ENCODE measurements around the gene UQCC3. TPM values are rescaled to one million over a fixed set of nuclear protein-coding genes. Genes with fewer than 3 reads are reported as not detected.
"Not testable (repeated sequence)": the region's sequence is repeated elsewhere in the genome, so short reads cannot be mapped to it uniquely, and the experiment has no call there.

The UQCC3 gene
- total RNA-seq, 1 donor: 1.3 TPM

DNA sequence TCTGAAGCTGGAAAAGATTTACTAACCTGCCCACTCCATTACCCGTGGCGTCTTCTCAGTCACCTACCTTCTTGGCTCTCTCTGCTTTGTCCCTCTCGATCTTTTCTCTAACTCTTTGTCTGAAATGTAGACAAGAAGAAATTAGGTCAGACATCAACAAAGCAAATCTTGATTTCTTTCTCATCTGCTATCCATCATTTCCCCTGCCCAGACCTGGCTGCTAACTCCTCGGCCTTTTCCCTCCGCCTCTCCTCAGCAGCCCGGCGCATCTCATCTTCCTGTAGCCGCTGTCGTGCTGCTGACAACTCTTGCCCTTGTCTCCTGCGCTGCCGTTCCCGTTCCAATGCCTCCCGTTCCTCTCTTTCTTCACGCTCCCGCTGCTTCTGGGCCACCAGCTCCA, 6.2 kb downstream of the UQCC3 start:
- Histone ChIP-seq H3K4me1 (ENCODE audit: insufficient read depth, low read length) (peaks cover 36% of the 10 kb centered on the region), H3K4me3 (ENCODE audit: low read length) (no peak overlapping the region), H3K27me3 (ENCODE audit: insufficient read depth, low read length) (no peaks in the 10 kb centered on the region), H3K9me3 (ENCODE audit: low read depth, low read length) (no peaks in the 10 kb centered on the region)

GRCh38 chr11:62678433-62678769, 6.9 kb downstream of the UQCC3 start:
- no peaks in the 10 kb centered on the region for H3K9me3 ChIP-seq (ENCODE audit: low read depth, low read length)
- H3K27me3 ChIP-seq (ENCODE audit: insufficient read depth, low read length): no peaks in the 10 kb centered on the region
- peaks cover 29% of the 10 kb centered on the region for H3K4me1 ChIP-seq (ENCODE audit: insufficient read depth, low read length)
- H3K4me3 ChIP-seq (ENCODE audit: low read length): peak overlapping the region; percentile 99

GRCh38 chr11:62678770-62679696, 7.6 kb downstream of the UQCC3 start, which contains the start of gene UBXN1:
Gene UBXN1, minus strand, starts transcription at chr11:62679073. Its CDS starts 150 bp downstream, at chr11:62678923.
- peak within 1 kb of the TSS; percentile 99 for H3K4me3 ChIP-seq (ENCODE audit: low read length)
- H3K27me3 ChIP-seq (ENCODE audit: insufficient read depth, low read length): no peaks in the 10 kb centered on the region
- H3K4me1 ChIP-seq (ENCODE audit: insufficient read depth, low read length): peaks cover 27% of the 10 kb centered on the region
- H3K9me3 ChIP-seq (ENCODE audit: low read depth, low read length): no peaks in the 10 kb centered on the region

DNA sequence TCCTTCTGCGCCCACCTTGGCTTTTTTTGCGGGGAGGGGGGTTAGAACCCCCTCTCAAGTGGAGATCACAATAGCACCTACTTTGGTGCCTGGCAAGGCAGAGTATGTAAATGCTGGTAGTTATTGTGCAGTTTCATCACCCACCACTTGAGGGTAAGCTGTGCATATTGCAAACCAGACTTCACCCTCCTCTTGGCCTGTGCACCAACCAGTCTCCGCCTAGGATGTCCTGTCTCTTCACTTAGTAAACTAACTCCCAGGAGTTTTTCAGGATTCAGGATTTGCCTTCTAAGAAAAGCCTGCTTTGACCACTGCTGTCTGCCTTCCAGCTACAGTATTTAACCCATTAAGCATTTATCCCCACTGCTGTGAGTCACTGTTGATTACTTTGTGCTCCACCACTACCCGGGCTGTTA, 9.4 kb downstream of the UQCC3 start:
- Histone ChIP-seq H3K27me3 (ENCODE audit: insufficient read depth, low read length) (no peaks in the 10 kb centered on the region), H3K4me3 (ENCODE audit: low read length) (no peak overlapping the region), H3K4me1 (ENCODE audit: insufficient read depth, low read length) (peaks cover 27% of the 10 kb centered on the region), H3K9me3 (ENCODE audit: low read depth, low read length) (no peaks in the 10 kb centered on the region)

- Histone ChIP-seq H3K4me3 (ENCODE audit: low read length) (no peak overlapping the region), H3K4me1 (ENCODE audit: insufficient read depth, low read length) (peaks cover 16% of the 10 kb centered on the region), H3K27me3 (ENCODE audit: insufficient read depth, low read length) (peaks cover 7% of the 10 kb centered on the region), H3K9me3 (ENCODE audit: low read depth, low read length) (no peaks in the 10 kb centered on the region)
Measured at GRCh38 chr11:62682518-62682917, 11.0 kb downstream of the UQCC3 start.

- Histone ChIP-seq H3K9me3 (ENCODE audit: low read depth, low read length) (no peaks in the 10 kb centered on the region), H3K4me3 (ENCODE audit: low read length) (no peak overlapping the region), H3K4me1 (ENCODE audit: insufficient read depth, low read length) (no peaks in the 10 kb centered on the region), H3K27me3 (ENCODE audit: insufficient read depth, low read length) (peaks cover 16% of the 10 kb centered on the region)
Measured at GRCh38 chr11:62687508-62688396, 16.3 kb downstream of the UQCC3 start.

- Histone ChIP-seq H3K9me3 (ENCODE audit: low read depth, low read length) (no peaks in the 10 kb centered on the region), H3K4me3 (ENCODE audit: low read length) (no peak overlapping the region)
Measured at GRCh38 chr11:62688491-62688890, 17.0 kb downstream of the UQCC3 start.

GRCh38 chr11:62689421-62690183, 18.1 kb downstream of the UQCC3 start, which contains the start of gene LRRN4CL:
Gene LRRN4CL, minus strand, starts transcription at chr11:62689530. Its CDS starts 1,022 bp downstream, at chr11:62688508.
- Histone ChIP-seq H3K9me3 (ENCODE audit: low read depth, low read length) (no peaks in the 10 kb centered on the region), H3K4me1 (ENCODE audit: insufficient read depth, low read length) (no peaks in the 10 kb centered on the region), H3K27me3 (ENCODE audit: insufficient read depth, low read length) (peaks cover 16% of the 10 kb centered on the region), H3K4me3 (ENCODE audit: low read length) (no peak within 1 kb of the TSS)

More at GRCh38 chr11:62688491-62688890, 17.0 kb downstream of the UQCC3 start:
- peaks cover 16% of the 10 kb centered on the region for H3K27me3 ChIP-seq (ENCODE audit: insufficient read depth, low read length)
- H3K4me1 ChIP-seq (ENCODE audit: insufficient read depth, low read length): no peaks in the 10 kb centered on the region

DNA sequence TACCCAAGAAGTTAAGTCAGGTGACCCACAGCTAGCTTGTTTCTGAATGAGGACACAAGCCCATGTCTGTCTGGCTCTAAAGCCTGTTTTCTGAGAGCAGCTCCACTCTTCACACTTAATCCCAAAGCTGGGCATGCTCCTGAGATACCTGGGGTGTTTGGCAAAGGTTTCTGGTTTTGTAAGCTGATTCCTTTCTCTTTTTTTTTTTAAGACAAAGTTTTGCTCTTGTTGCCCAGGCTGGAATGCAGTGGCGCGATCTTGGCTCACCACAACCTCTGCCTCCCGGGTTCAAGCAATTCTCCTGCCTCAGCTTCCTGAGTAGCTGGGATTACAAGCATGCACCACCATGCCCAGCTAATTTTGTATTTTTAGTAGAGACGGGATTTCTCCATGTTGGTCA, 22.2 kb downstream of the UQCC3 start:
- not testable (repeated sequence) for H3K27me3 ChIP-seq (ENCODE audit: insufficient read depth, low read length); H3K4me1 ChIP-seq (ENCODE audit: insufficient read depth, low read length); H3K9me3 ChIP-seq (ENCODE audit: low read depth, low read length); H3K4me3 ChIP-seq (ENCODE audit: low read length)

DNA sequence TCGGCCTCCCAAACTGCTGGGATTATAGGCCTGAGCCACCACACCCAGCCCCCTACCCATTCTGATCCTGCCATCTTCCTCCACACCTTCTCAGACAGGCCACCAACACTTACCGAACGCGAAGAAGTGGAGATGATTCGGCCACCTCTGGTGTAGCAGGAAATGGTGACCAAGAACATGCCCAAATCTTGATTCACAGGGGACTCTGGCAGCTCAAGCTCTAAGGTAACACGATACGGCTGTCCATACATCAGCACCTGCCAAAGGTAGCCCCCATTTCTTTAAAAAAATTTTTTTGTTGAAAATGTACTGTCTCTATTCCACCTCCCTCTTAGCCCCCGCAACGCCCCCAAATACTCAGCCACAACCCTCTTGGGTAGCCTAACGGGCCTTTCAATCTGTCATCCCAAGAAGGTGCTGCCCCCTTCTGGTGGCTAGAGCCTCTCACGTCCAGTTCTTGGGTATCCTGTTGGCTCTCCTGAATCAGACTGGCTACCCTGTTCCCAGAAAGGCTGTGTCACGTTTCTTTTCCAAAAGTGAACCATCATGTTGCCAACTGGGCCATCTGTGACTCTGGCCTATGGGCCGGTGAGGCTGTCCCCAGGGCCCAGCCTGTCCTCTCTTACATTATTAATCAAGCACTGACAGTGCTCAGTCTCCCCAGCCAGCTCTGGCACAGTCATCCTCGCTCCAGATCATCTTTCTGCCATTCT, 23.1 kb downstream of the UQCC3 start:
- no peaks in the 10 kb centered on the region for H3K27me3 ChIP-seq (ENCODE audit: insufficient read depth, low read length)
- H3K4me1 ChIP-seq (ENCODE audit: insufficient read depth, low read length): no peaks in the 10 kb centered on the region
- H3K9me3 ChIP-seq (ENCODE audit: low read depth, low read length): no peaks in the 10 kb centered on the region
- H3K4me3 ChIP-seq (ENCODE audit: low read length): no peak overlapping the region

GRCh38 chr11:62702246-62702645, 30.8 kb downstream of the UQCC3 start:
- H3K27me3 ChIP-seq (ENCODE audit: insufficient read depth, low read length): no peaks in the 10 kb centered on the region
- H3K4me3 ChIP-seq (ENCODE audit: low read length): no peak overlapping the region
- H3K9me3 ChIP-seq (ENCODE audit: low read depth, low read length): no peaks in the 10 kb centered on the region
- peaks cover 49% of the 10 kb centered on the region for H3K4me1 ChIP-seq (ENCODE audit: insufficient read depth, low read length)

DNA sequence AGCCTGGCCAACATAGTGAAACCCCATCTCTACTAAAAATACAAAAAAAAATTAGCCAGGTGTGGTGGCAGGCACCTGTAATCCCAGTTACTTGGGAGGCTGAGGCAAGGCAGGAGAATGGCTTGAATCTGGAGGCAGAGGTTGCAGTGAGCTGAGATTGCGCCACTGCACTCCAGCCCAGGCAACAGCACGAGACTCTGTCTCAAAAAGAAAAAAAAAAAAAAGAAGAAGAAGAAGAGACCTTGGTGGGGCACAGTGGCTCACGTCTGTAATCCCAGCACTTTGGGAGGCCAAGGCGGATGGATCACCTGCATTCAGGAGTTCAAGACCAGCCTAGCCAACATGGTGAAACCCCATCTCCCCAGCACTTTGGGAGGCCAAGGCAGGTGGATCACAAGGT, 32.4 kb downstream of the UQCC3 start:
- not testable (repeated sequence) for H3K27me3 ChIP-seq (ENCODE audit: insufficient read depth, low read length)
- H3K4me1 ChIP-seq (ENCODE audit: insufficient read depth, low read length): peaks cover 66% of the 10 kb centered on the region

GRCh38 chr11:62705413-62705812, 33.9 kb downstream of the UQCC3 start:
- peaks cover 74% of the 10 kb centered on the region for H3K4me1 ChIP-seq (ENCODE audit: insufficient read depth, low read length)
- H3K27me3 ChIP-seq (ENCODE audit: insufficient read depth, low read length): no peaks in the 10 kb centered on the region
- no peaks in the 10 kb centered on the region for H3K9me3 ChIP-seq (ENCODE audit: low read depth, low read length)
- H3K4me3 ChIP-seq (ENCODE audit: low read length): peak overlapping the region; percentile 61

More for the DNA sequence above, 32.4 kb downstream of the UQCC3 start:
- H3K9me3 ChIP-seq (ENCODE audit: low read depth, low read length); H3K4me3 ChIP-seq (ENCODE audit: low read length): not testable (repeated sequence)

All from mononuclear cell (primary cell).